HepG2 (cell line): ENCODE measurements around the gene SUSD4.

Experiments used
- CREB1 ChIP-seq, 2 experiments: fragments of 450-650 bp in 1 of 2; IDR thresholded peaks; 2 replicates each; pipeline ENCODE4 v1.6.1; 2016 to 2017; ENCODE audit warnings: control low read depth in 1 of 2, mild to moderate bottlenecking in 1 of 2, missing compliant biosample characterization in 1 of 2, missing genetic modification characterization in 1 of 2
- EZH2 ChIP-seq: conservative IDR thresholded peaks from 2 replicates; pipeline ENCODE4 v1.6.1; 2012; ENCODE audit warnings: mild to moderate bottlenecking, low read depth, low read length, moderate library complexity
- POLR2AphosphoS5 ChIP-seq: IDR thresholded peaks from 2 replicates; pipeline ENCODE4 v1.6.1; 2012; ENCODE audit warnings: low read depth, low read length
- ZNF136 ChIP-seq: sonication (generic); formaldehyde crosslinking; IDR thresholded peaks from 2 replicates; pipeline ENCODE4 v1.8.1; 2022; ENCODE audit warnings: low read depth, mild to moderate bottlenecking, moderate library complexity, missing genetic modification reagents
- ZNF557 ChIP-seq: sonication (generic); formaldehyde crosslinking; IDR thresholded peaks from 2 replicates; pipeline ENCODE4 v1.4.0; 2020; ENCODE audit warnings: missing genetic modification reagents
- ZNF713 ChIP-seq: sonication (generic); formaldehyde crosslinking; IDR thresholded peaks from 2 replicates; pipeline ENCODE4 v1.4.0; 2020; ENCODE audit warnings: mild to moderate bottlenecking, missing genetic modification reagents
- TF ChIP-seq, protein P1 (sequence below): sonication (generic); formaldehyde crosslinking; IDR thresholded peaks from 2 replicates; pipeline ENCODE4 v1.5.0; 2020; ENCODE audit warnings: mild to moderate bottlenecking, missing genetic modification reagents, moderate library complexity
- TF ChIP-seq, protein P2 (sequence below): IDR thresholded peaks from 2 replicates; pipeline ENCODE4 v1.6.1; 2016; ENCODE audit warnings: low read depth, missing genetic modification reagents, missing compliant biosample characterization

DNA sequence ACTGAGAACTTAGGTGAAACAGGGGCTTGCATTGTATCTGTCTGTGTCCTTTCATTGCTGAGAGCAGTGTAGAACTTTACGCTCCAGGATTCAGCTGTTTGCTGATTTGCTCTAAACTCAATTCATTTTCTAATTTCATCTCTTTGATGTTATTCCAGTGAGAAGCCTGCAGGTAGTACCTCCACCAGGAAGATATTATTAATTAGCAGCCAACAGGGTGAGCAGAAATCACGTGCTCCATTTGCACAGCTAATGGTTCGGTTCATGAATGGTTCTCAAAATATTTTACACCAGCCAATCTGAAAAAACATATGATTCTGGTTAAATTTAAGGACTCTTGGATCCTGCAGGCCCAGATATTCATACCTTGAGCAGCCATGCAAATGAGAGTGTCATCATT lies 52.1 kb downstream of the SUSD4 start:
- no peak for TF ChIP-seq ZNF557 (CRISPR knock-in tag)
- no peak for TF ChIP-seq EZH2
- TF ChIP-seq POLR2AphosphoS5 = no peak
- TF ChIP-seq, protein P1, sequence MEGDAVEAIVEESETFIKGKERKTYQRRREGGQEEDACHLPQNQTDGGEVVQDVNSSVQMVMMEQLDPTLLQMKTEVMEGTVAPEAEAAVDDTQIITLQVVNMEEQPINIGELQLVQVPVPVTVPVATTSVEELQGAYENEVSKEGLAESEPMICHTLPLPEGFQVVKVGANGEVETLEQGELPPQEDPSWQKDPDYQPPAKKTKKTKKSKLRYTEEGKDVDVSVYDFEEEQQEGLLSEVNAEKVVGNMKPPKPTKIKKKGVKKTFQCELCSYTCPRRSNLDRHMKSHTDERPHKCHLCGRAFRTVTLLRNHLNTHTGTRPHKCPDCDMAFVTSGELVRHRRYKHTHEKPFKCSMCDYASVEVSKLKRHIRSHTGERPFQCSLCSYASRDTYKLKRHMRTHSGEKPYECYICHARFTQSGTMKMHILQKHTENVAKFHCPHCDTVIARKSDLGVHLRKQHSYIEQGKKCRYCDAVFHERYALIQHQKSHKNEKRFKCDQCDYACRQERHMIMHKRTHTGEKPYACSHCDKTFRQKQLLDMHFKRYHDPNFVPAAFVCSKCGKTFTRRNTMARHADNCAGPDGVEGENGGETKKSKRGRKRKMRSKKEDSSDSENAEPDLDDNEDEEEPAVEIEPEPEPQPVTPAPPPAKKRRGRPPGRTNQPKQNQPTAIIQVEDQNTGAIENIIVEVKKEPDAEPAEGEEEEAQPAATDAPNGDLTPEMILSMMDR (CRISPR knock-in tag) = no peak
- TF ChIP-seq, protein P2, sequence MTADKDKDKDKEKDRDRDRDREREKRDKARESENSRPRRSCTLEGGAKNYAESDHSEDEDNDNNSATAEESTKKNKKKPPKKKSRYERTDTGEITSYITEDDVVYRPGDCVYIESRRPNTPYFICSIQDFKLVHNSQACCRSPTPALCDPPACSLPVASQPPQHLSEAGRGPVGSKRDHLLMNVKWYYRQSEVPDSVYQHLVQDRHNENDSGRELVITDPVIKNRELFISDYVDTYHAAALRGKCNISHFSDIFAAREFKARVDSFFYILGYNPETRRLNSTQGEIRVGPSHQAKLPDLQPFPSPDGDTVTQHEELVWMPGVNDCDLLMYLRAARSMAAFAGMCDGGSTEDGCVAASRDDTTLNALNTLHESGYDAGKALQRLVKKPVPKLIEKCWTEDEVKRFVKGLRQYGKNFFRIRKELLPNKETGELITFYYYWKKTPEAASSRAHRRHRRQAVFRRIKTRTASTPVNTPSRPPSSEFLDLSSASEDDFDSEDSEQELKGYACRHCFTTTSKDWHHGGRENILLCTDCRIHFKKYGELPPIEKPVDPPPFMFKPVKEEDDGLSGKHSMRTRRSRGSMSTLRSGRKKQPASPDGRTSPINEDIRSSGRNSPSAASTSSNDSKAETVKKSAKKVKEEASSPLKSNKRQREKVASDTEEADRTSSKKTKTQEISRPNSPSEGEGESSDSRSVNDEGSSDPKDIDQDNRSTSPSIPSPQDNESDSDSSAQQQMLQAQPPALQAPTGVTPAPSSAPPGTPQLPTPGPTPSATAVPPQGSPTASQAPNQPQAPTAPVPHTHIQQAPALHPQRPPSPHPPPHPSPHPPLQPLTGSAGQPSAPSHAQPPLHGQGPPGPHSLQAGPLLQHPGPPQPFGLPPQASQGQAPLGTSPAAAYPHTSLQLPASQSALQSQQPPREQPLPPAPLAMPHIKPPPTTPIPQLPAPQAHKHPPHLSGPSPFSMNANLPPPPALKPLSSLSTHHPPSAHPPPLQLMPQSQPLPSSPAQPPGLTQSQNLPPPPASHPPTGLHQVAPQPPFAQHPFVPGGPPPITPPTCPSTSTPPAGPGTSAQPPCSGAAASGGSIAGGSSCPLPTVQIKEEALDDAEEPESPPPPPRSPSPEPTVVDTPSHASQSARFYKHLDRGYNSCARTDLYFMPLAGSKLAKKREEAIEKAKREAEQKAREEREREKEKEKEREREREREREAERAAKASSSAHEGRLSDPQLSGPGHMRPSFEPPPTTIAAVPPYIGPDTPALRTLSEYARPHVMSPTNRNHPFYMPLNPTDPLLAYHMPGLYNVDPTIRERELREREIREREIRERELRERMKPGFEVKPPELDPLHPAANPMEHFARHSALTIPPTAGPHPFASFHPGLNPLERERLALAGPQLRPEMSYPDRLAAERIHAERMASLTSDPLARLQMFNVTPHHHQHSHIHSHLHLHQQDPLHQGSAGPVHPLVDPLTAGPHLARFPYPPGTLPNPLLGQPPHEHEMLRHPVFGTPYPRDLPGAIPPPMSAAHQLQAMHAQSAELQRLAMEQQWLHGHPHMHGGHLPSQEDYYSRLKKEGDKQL (CRISPR knock-in tag) = no peak
- TF ChIP-seq ZNF136 (CRISPR knock-in tag) = no peak
- no peak for TF ChIP-seq ZNF713
- TF ChIP-seq CREB1 (IDR thresholded peaks at IDR 0.05) = no peak
- no peak for TF ChIP-seq CREB1 (CRISPR knock-in tag; IDR thresholded peaks at IDR 0.05)
